ENCODE measurements around the gene TUBB2A. TPM values are rescaled to one million over a fixed set of nuclear protein-coding genes. Genes with fewer than 3 reads are reported as not detected.
A peak's percentile ranks its signal among the peaks of the same experiment; 100 is the strongest.

Gene TUBB2A
- total and polyA plus RNA-seq, 2 of the 8 experiments (the other 6 are each of a cell fraction or from before 2014, with no cell fraction given), result 315 to 330 TPM

GRCh38 chr6:3193102-3193849 lies 35.9 kb upstream of the TUBB2A start:
- Histone ChIP-seq H4K91ac (replicated peaks; ENCODE audit: insufficient read length, low read length) (peak overlapping the region; percentile 63), H3K23ac (ENCODE audit: insufficient read length) (no peak overlapping the region), H3K36me3 (ENCODE audit: control insufficient read depth in 2 of 4, insufficient read depth in 4 of 4, low read length in 3 of 4) (no peaks in the 10 kb centered on the region), H3K4me3 (ENCODE audit: extremely low read depth in 1 of 4, insufficient read depth in 2 of 4, low read depth in 3 of 4, low read length in 4 of 4) (no peak overlapping the region), H2BK20ac (ENCODE audit: low read length) (peak overlapping the region; percentile 76; the same call in 1 of the 2 replicates), H3K18ac (ENCODE audit: extremely low read depth, low read length) (peak overlapping the region; percentile 34), H2BK5ac (ENCODE audit: low read depth, low read length) (peak overlapping the region; percentile 77; the same call in 1 of the 2 replicates), H2BK15ac (ENCODE audit: low read length) (no peak overlapping the region), H2BK12ac (ENCODE audit: low read depth, low read length) (peak overlapping the region; percentile 19; the same call in 1 of the 2 replicates), H3K4me2 (ENCODE audit: insufficient read depth in 1 of 2, low read depth in 2 of 2, low read length in 2 of 2) (peak overlapping the region in 1 of 2 experiments; percentile 20; a peak in 2 of 4 replicates), H3K27ac (ENCODE audit: low read depth, low read length) (no peak overlapping the region), H3K79me1 (ENCODE audit: low read depth, low read length) (no peaks in the 10 kb centered on the region; the same call in 1 of the 2 replicates), H3K27me3 (replicated peaks in 1 of 4; ENCODE audit: control insufficient read depth in 3 of 4, extremely low read depth in 1 of 4, insufficient read depth in 3 of 4, low read length in 3 of 4) (no peaks in the 10 kb centered on the region), H3K23me2 (ENCODE audit: low read depth, low read length) (no peaks in the 10 kb centered on the region), H3K9ac (replicated peaks in 1 of 4; ENCODE audit: extremely low read depth in 1 of 4, low read depth in 3 of 4, low read length in 3 of 4) (no peak overlapping the region), H3K56ac (replicated peaks; ENCODE audit: insufficient read length, low read depth, low read length) (no peak overlapping the region), H3K9me3 (ENCODE audit: insufficient read depth in 2 of 2, low read depth in 1 of 2, low read length in 1 of 2) (0 out of 4 replicates have a peak, but pooled peaks cover 0 to 4% of the 10 kb centered on the region in 2 experiments), H3K4ac (replicated peaks; ENCODE audit: insufficient read length, low read depth, low read length) (peak overlapping the region; percentile 8), H4K8ac (ENCODE audit: extremely low read depth, insufficient read depth, low read length) (no peak overlapping the region), H2AFZ (ENCODE audit: low read length) (peak overlapping the region; percentile 67; the same call in 1 of the 2 replicates), H3K14ac (ENCODE audit: insufficient read length) (no peak overlapping the region), H4K5ac (ENCODE audit: insufficient read length, low read depth, low read length) (no peak overlapping the region), H3K79me2 (ENCODE audit: control insufficient read depth in 1 of 2, insufficient read depth in 2 of 2, low read length in 2 of 2) (no peaks in the 10 kb centered on the region), H2AK5ac (ENCODE audit: low read depth, low read length) (no peak overlapping the region), H3K4me1 (replicated peaks in 1 of 4; ENCODE audit: control insufficient read depth in 3 of 4, insufficient read depth in 4 of 4, low read length in 3 of 4) (peaks cover 13 to 24% (median 20%) of the 10 kb centered on the region in 4 experiments), H2BK120ac (replicated peaks; ENCODE audit: low read depth, low read length) (no peak overlapping the region), H4K20me1 (replicated peaks in 1 of 2; ENCODE audit: control insufficient read depth in 1 of 2, insufficient read depth in 2 of 2, low read length in 2 of 2) (no peaks in the 10 kb centered on the region)
- TF ChIP-seq GABPA (IDR thresholded peaks at IDR 0.05; ENCODE audit: borderline replicate concordance, insufficient read depth, low read length) (no peak), TEAD4 (IDR thresholded peaks at IDR 0.05; ENCODE audit: low read depth, low read length) (0 out of 2 replicates have a peak, but pooled peaks have one; percentile 6)
- DNase-seq (ENCODE audit: low read depth in 1 of 2, low spot score in 2 of 2), result no peak
- ChIA-PET CTCF (ENCODE audit: partially characterized antibody) (interaction anchor here (0.6 to 4.5 kb wide), 11 partner anchors 9 to 262 kb away, joined by 3 to 25 read pairs (median 3); no protein-coding TSS in a partner anchor), POLR2A (ENCODE audit: partially characterized antibody) (interaction anchor here (0.6 to 4.0 kb wide), 12 partner anchors 10 to 66 kb away, joined by 3 to 32 read pairs (median 4); partner anchors contain the start of genes TUBB2A and TUBB2B)
- FAIRE-seq, result no peak
- WGBS, 2 experiments (ENCODE audit: extremely low coverage in 1 of 2, insufficient coverage in 1 of 2, insufficient read length in 1 of 2, insufficient replicate concordance in 2 of 2, low coverage in 1 of 2, low lambda C conversion rate in 2 of 2, missing lambda C conversion rate in 1 of 2), result 73% methylated on average over 23 of the region's 23 CpGs; no CpG with 5 or more reads in 1 of the 2 experiments
